Epithelial cell of proximal tubule (primary cell): ENCODE measurements around the gene PIK3C2G. TPM values are rescaled to one million over a fixed set of nuclear protein-coding genes. Genes with fewer than 3 reads are reported as not detected.
A peak's percentile ranks its signal among the peaks of the same experiment; 100 is the strongest.

Experiments used
- DNase-seq: peaks from one replicate; pipeline ENCODE4 v3.0.0-alpha.2; 2011; ENCODE audit warnings: low read depth
- H3K4me3 ChIP-seq: 2 replicates; pipeline ENCODE4 v1.5.1; 2011; ENCODE audit warnings: low read depth, mild to moderate bottlenecking, low read length
- total RNA-seq: library from RNA; depleted of rRNA; stranded (reverse); fragments of >200 nt; gene quantifications from 2 replicates; pipeline ENCODE4 v1.2.3, GENCODE V29; 2015
- TF ChIP-seq, protein P1 (sequence below): conservative IDR thresholded peaks from 2 replicates; pipeline ENCODE4 v1.5.1; 2012; ENCODE audit warnings: low read depth, mild to moderate bottlenecking, low read length

The PIK3C2G gene
- total RNA-seq, 1 donor from 2014 or later = 0.12 TPM

DNA sequence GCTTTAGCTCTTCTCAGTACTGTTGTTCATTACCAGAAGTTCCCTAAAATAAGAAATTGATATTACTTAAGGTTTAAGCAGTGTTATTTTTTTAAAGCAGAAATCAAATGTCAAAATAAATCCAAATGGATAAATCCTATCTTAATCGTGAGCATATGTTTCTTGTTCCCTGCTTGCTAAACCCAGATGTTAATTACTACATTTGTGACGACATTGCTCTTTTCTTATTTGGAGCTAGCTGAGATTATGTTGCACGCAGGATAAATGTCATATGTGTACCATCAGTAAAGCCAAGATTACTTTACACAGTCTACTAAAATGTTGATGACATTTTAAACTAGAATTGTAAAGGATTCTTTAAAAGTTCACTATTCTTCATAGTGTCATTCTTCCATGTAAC, 319.0 kb downstream of the PIK3C2G start:
- H3K4me3 ChIP-seq = no peak overlapping the region
- no peak for DNase-seq
- TF ChIP-seq, protein P1, sequence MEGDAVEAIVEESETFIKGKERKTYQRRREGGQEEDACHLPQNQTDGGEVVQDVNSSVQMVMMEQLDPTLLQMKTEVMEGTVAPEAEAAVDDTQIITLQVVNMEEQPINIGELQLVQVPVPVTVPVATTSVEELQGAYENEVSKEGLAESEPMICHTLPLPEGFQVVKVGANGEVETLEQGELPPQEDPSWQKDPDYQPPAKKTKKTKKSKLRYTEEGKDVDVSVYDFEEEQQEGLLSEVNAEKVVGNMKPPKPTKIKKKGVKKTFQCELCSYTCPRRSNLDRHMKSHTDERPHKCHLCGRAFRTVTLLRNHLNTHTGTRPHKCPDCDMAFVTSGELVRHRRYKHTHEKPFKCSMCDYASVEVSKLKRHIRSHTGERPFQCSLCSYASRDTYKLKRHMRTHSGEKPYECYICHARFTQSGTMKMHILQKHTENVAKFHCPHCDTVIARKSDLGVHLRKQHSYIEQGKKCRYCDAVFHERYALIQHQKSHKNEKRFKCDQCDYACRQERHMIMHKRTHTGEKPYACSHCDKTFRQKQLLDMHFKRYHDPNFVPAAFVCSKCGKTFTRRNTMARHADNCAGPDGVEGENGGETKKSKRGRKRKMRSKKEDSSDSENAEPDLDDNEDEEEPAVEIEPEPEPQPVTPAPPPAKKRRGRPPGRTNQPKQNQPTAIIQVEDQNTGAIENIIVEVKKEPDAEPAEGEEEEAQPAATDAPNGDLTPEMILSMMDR = no peak

DNA sequence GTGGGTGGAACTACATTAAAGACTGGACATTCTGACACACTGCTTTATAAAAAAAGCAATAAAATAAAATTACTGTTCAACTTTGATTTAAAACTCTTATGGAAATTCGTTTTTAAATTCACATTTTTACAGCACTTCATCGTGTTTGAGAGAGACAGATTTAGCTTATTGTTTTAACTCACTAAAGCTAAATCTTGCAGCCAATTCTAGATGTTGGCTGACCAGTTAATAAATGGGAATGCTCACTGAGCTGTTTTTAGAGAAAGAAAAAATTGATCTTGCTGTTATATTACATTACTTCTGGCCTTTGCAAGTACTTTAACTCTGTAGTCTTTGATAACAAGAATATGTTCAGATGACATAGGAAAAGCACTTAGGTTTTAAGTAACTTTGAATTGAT, 319.4 kb downstream of the PIK3C2G start:
- DNase-seq = no peak
- H3K4me3 ChIP-seq = no peak overlapping the region
- TF ChIP-seq, protein P1 = no peak

DNA sequence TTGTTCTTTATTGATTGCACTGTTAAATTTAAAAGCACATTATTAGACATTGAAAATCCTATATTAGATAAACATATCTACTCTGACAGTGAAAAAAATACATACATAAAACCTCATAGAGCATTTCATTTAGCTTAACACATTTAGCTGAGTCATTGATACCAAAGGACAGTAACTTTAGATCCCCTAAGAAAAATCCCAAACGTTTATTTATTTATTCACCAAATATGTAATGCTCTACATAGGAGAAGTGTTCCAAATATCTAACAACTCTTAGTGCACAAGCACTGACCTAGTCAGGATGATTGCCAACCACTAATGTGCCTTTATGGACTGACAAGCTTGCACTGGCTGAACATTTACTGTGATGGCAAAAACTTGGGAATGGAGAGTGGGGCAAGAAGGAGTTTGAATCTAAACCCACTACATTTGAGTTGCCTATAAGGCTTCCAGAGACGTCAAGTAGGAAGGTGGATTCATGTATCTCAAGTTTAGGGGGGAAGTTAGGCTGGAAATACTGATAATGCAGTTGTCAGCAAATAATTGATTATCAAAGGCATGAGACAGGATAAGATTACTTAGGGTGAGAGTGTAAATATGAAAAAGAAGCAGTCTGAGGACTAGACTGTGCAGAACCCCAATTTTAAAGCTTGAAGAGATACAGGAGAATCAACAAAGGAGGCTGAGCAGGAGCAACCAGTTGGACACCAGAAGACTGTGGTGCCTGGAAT, 320.1 kb downstream of the PIK3C2G start:
- DNase-seq = no peak
- no peak overlapping the region for H3K4me3 ChIP-seq
- TF ChIP-seq, protein P1 = no peak

DNA sequence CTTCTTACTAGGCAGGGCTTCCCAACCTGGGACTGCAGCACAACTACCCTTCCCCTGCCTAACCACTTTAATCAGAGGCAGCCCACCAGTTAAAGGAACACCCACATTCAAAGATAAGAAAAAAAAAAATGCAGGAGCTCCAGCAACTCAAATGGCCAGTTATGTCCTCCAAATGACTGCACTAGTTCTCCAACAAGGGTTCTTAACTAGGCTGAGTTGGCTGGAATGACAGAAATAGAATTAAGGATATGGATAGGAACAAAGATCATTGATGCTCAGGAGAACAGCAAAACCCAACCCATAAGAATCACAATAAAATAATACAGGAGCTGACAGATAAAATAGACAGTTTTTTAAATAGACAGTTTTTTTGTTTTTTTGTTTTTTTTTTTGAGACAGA, 322.3 kb downstream of the PIK3C2G start:
- TF ChIP-seq, protein P1 = no peak
- DNase-seq = no peak

DNA sequence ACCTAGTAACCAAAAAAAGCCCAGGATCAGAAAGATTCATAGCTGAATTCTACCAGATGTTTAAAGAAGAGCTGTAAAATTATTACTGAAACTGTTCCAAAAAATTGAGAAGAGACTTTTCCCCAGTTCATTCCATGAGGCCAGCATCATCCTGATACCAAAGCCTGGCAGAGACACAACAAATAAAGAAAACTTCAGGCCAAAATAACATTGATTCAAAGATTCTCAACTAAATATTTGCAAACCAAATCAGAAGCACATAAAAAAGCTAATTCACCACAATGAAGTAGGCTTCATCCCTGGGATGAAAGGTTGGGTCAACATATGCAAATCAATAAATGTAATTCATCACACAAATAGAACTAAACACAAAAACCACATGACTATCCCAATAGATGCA, 325.3 kb downstream of the PIK3C2G start:
- TF ChIP-seq, protein P1 = no peak
- DNase-seq = no peak
- H3K4me3 ChIP-seq = no peak overlapping the region

More for the DNA sequence above, 322.3 kb downstream of the PIK3C2G start:
- H3K4me3 ChIP-seq = no peak overlapping the region

DNA sequence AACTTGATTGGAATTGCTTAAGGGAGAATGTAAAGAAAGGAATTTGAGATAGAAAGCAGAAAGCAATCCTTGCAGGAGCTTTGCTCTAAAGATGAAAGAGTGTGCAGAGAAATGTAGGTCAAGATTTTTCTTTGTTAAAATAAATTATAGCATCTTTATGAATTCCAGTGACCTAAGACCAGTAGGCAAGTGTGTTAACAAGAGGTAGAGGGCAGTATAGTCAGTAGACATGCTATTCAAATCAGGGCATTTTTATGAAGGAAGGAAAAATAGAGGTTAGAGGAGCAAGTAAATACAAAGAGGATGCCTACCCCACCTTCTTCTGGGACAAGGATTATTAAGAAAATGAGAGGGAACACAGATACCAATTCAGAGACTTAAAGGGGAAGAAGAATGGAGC, 328.0 kb downstream of the PIK3C2G start:
- no peak overlapping the region for H3K4me3 ChIP-seq
- DNase-seq = no peak
- TF ChIP-seq, protein P1 = peak; percentile 45

DNA sequence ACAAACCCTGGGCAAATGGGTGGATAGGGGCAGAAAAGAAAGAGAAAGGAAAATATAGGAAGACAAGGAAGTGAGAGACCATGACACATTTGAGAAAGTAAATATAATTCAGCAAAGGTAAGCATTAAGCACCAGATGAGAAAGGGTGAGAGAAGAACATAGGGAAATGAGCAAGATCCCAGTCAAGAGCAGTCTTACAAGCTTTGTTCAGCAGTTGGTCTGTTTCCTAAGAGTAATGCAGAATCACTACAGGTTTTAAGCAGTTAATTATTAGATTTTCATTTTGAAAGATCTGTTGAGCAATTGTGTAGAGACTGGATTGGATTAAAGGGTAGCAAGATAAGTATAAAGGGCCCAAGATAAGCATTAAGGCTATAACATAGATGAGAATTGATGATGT, 330.2 kb downstream of the PIK3C2G start:
- TF ChIP-seq, protein P1 = no peak
- no peak overlapping the region for H3K4me3 ChIP-seq
- no peak for DNase-seq
